Left cardiac atrium (tissue), 4 donors: ENCODE data around the gene GAMT. TPM values are rescaled to one million over a fixed set of nuclear protein-coding genes. Genes with fewer than 3 reads are reported as not detected.
A peak's percentile ranks its signal among the peaks of the same experiment; 100 is the strongest.
"Not testable (repeated sequence)": the region's sequence is repeated elsewhere in the genome, so short reads cannot be mapped to it uniquely, and the experiment has no call there.

Source experiments
- ATAC-seq, 2 donors: fragments of 200-7000 bp; cut with Tn5 transposase; one replicate each; pipeline ENCODE4 v1.9.1; 2020; ENCODE audit warnings: mild to moderate bottlenecking in 2 of 2, moderate library complexity in 2 of 2
- DNase-seq: peaks from one replicate; pipeline ENCODE4 v3.0.0-alpha.2; 2020
- intact Hi-C, 2 donors: fragments of 100-400 bp; cut with DNase I; formaldehyde crosslinking; loops; one replicate each; pipeline versions ENCODE4 v1.14.1 to v1.15.1; 2022 to 2023
- total RNA-seq, 2 donors: library from RNA; stranded (reverse); fragmentation: NEBNext Ultra II Directional; extraction: Animal tissue kit (Norgen Biotek cat#: 25700); gene quantifications; one replicate each; pipeline ENCODE4 v1.2.1, GENCODE V29; 2021
- donor health status: DM: no; HTN: yes; CAD: no.
- donor health status: DM: no; HTN: yes; CAD: no; lungs with severe emphysema.
- donor health status: DM: yes; HTN: yes; CAD: no.
- donor health status: Dilated cardiomyopathy.

The GAMT gene
- total RNA-seq, 2 donors from 2014 or later = 36.0 to 48.1 TPM

- DNase-seq = no peak
- intact Hi-C loops = no loop called here
- ATAC-seq = no peak
Measured at GRCh38 chr19:1421958-1422305, 20.6 kb upstream of the GAMT start.

GRCh38 chr19:1421218-1421957 is 20.0 kb upstream of the GAMT start:
- no peak for DNase-seq
- ATAC-seq = no peak
- intact Hi-C loops = no loop called here

GRCh38 chr19:1420590-1420989 is 19.2 kb upstream of the GAMT start:
- ATAC-seq = no peak
- intact Hi-C loops = no loop called here
- DNase-seq = no peak

GRCh38 chr19:1420085-1420484 is 18.7 kb upstream of the GAMT start:
- intact Hi-C loops, ATAC-seq, DNase-seq: not testable (repeated sequence)

- DNase-seq (no peak), ATAC-seq (peak; percentile 23 to 54)
- intact Hi-C loops = no loop called here
Measured at GRCh38 chr19:1418951-1419738, 17.8 kb upstream of the GAMT start.

GRCh38 chr19:1418496-1418775 is 17.1 kb upstream of the GAMT start:
- no peak for DNase-seq
- no peak for ATAC-seq
- intact Hi-C loops = no loop called here

- intact Hi-C loops = no loop called here
- ATAC-seq (peak; percentile 3 to 23), DNase-seq (no peak)
Measured at GRCh38 chr19:1417681-1418495, 16.5 kb upstream of the GAMT start.

GRCh38 chr19:1417145-1417544 is 15.8 kb upstream of the GAMT start:
- DNase-seq = no peak
- intact Hi-C loops = no loop called here

GRCh38 chr19:1416014-1416841 is 14.9 kb upstream of the GAMT start:
- DNase-seq = no peak
- intact Hi-C loops = no loop called here
- no peak for ATAC-seq

More at GRCh38 chr19:1417145-1417544, 15.8 kb upstream of the GAMT start:
- peak in 1 of 2 donors; percentile 21 for ATAC-seq

- intact Hi-C loops = no loop called here
- DNase-seq (no peak), ATAC-seq (no peak)
Measured at GRCh38 chr19:1412995-1413800, 11.9 kb upstream of the GAMT start.

- DNase-seq (no peak), ATAC-seq (no peak)
Measured at GRCh38 chr19:1412323-1412923, 11.1 kb upstream of the GAMT start.

GRCh38 chr19:1411255-1412191 is 10.2 kb upstream of the GAMT start:
- ATAC-seq = peak; percentile 11 to 23
- intact Hi-C loops = no loop called here
- peak; percentile 83 for DNase-seq

More at GRCh38 chr19:1412323-1412923, 11.1 kb upstream of the GAMT start:
- intact Hi-C loops = no loop called here

- no peak for ATAC-seq
- no peak for DNase-seq
- intact Hi-C loops = no loop called here
Measured at GRCh38 chr19:1410789-1411188, 9.4 kb upstream of the GAMT start.

GRCh38 chr19:1410136-1410786 is 8.9 kb upstream of the GAMT start:
- DNase-seq (no peak), ATAC-seq (no peak)
- intact Hi-C loops = no loop called here

GRCh38 chr19:1409204-1410005 is 8.1 kb upstream of the GAMT start:
- DNase-seq (no peak), ATAC-seq (no peak)
- intact Hi-C loops = loop anchor here in 1 of 2 donors (10.0 kb wide), 1 partner anchor 135 kb away; the partner anchor contains the start of gene FAM174C
